Thyroid gland (tissue), 4 donors: Measurements from ENCODE around the gene ZNF91.

Experiments
- CTCF ChIP-seq, 6 experiments: fragments of 200-600 bp in 3 of 6; fragments of 450-650 bp in 3 of 6; sonication (generic) in 3 of 6; IDR thresholded peaks; one replicate each; pipeline ENCODE4 v1.5.1; 2016 to 2019; ENCODE audit warnings: antibody characterized with exemption in 6 of 6, mild to moderate bottlenecking in 2 of 6, inconsistent platforms in 1 of 6, moderate library complexity in 1 of 6
- POLR2A ChIP-seq, 2 donors: fragments of 450-650 bp; IDR thresholded peaks; one replicate each; pipeline ENCODE4 v1.6.1; 2017; ENCODE audit warnings: antibody characterized with exemption in 2 of 2, mild to moderate bottlenecking in 2 of 2, moderate library complexity in 1 of 2

- TF ChIP-seq CTCF (IDR thresholded peaks at IDR 0.05): no peak
- TF ChIP-seq POLR2A (IDR thresholded peaks at IDR 0.05): no peak
Observed at GRCh38 chr19:23394511-23394910, 760 bp downstream of the ZNF91 start.
